GM19324 (cell line): Measurements from ENCODE around the gene ARSA.

Source experiments
- ATAC-seq: cut with Tn5 transposase; IDR thresholded peaks from one replicate; pipeline ENCODE4 v1.9.1; 2021; ENCODE audit warnings: mild to moderate bottlenecking, moderate library complexity; ENCODE audit not compliant: unreplicated experiment, low FRiP score

Gene ARSA

DNA sequence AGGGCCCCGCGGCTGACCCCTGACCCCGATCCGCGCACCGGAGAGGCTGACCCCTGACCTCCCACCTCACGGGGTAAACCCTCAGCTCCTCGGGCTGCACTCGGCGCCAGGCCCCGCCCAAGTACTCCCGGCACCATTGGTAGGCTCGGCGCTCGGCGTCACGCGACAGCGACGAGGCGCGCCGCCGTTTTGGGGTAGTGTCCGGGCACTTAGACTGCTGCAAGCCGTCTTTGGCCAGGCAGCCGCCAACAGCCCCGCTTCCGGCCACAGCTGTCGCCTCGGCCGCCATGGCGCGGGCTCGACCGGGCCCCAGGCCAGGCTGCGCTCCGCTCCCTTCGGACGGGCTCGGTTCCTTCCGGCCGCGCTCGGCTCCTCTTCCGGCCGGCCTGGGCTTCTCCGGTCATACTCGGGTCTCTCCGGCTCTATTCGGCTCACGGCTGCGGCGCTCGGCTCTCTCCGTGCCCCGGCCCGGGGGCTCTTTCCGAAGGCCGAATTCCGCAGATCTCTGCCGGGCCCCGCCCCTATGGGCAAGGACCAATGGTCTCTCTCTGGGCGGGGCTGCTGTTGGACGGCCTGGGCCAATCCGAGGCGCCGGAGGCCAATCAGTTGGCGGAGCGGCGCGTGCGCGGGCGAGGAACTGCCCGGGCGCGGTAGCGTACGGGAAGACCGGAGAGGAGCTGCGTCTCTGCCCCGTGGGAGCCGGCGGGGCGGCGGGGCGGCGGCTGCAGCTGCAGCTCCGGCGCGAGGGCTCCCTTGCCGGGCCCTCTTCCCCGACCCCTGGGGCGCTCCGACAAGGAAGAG, 45.3 kb downstream of the ARSA start, which contains the start of gene CHKB:
Gene CHKB (minus strand): TSS at position 357 of the 801 bp plus-strand sequence. CDS start 68 bp downstream, at position 289.
- ATAC-seq: peak; percentile 94

DNA sequence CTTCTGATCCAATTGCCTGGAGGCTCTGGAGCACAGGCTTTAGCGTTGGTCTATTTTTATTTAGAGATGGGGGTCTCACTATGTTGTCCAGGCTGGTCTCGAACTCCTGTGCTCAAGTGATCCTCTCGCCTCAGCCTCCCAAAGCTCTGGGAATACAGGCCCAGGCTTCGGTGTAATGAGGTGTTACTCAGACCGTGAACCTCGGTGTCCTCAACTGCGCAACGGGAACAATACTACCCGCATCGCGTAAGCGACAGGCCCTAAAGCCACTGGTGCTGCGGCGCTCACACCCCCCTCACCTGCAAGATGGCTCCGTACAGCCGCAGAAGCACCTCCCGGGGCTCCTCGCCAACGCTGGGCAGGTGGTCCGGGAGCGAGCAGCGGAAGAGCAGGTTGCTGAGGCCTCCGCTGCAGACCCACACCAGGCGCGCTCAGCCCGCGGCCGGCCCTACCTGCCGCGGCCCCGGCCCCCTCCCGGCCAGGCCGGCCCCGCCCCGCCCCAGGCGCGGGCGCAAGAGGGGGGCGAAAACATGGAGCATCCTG, 45.9 kb downstream of the ARSA start:
- ATAC-seq: peak; percentile 30

DNA sequence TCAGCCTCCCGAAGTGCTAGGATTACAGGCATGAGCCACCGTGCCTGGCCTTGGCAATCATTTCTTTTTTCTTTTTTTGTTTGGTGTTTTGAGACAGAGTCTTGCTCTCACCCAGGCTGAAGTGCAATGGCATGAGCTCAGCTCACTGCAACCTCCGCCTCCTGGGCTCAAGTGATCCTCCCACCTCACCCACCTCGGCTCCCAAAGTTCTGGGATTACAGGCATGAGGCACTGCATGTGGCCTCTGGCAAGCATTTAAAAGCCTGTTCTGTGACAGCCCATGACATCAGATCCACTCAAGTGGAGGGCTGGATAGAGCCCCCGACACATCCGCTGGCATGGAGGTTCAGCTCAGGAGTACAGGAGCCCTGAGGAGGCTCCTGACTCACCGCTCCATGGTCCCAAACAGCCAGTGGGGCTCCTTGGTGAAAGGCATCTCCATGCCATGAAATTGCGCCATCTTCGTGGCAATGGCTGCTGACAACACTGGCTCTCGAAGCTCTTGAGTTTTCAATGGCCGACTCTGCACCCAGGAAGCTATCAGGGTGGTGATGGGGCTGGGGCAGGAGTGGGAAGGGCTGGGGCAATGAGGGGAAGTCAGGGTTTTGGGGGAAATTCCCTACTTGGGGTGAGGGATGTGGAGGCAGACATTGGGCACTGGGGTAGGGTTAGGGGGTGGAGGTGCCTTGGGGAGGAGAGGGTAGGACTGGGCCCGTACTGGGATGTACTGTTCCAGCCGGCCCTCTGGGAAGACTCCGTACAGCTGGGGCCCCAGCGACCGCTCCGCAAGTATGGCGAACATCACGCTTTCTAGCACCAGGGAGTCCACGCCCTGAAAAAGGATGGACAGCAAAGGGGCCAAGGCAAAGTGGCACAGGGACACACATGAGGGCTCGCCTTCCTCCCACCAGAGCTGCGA, 46.7 kb downstream of the ARSA start:
- ATAC-seq: no peak

DNA sequence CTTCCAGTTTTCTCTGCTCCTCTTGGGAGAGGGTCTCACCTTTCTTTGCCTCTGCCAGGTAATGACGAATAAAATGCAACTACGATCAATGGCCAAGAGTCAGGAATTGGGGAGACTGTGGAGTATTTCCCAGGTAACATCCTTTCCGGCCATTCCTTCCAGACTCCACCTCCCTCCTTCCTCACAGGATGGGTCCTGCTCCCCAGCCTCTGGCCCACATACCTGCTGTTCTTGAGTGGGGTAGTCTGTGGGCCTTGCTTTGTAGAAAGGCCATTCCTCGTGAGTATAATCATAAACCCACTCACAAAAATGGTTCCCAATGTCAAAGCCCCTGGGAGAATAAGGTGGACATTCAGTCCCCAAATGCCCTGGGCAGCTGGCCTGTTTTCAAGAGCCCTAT, 48.2 kb downstream of the ARSA start:
- no peak for ATAC-seq

DNA sequence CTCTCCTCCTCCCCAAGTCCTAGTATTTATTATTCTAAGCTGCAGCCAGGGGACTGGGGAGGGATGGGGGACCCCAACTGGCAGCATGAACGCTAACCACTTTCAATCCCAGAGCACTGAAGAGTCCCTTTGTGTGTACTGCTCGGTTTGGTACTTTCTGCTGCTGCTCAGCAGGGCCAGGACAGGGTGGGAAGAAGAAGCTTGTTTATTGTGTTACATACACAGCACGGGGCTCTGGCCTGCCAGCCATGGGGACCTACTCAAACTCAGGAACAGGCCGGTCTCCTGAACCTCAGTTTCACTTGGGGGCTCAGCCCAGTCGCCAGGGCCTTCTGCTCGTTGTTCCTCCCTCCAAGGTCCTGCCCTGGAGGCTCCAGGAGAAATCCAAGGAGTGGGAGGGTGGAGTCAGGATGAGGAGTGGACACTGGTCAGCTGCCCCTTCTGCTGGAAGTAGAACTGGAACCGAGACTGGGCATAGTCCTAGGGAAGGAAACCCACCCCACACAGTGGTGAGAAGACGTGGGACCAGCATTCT, 49.1 kb downstream of the ARSA start:
- ATAC-seq: no peak

DNA sequence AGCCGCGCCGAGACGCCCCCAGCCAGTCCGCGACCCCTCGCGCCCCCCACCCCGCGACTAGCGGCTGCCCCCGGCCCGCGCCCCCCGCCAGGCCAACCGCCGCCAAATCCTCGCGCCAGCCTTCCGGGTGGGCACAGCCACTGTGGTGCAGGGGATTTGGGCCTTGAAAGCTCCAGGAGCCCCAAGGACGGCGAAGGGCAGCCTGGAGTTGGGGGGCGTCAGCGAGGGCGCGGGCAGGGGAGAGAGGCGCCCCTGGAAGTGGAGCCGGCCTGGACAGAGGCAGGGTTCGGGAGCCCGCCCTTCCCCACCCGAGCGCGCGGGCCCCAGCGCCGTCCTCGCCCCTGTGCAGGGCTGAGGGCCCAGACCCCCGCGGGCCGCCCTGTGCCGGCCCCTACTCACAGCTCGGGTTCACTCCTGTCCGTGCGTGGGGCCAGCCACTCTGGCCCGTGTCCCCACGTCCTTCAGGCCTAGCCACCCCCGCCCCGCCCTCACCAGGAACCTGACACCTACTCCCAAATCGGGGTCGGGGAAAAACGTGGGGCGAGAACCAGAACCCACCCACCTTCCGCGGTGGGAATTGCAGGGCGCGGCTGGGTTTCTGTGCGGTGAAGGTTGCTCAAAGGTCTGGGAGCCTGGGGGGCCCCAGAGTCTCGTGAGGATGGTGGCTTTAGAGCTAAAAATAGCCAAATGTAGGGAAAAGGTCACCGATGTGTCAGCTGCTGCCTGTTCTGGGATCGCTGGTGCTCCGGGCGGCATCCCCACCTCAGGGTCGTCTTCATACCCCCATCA, 49.8 kb downstream of the ARSA start, which contains the start of gene CPT1B:
Gene CPT1B (minus strand): TSS at position 441 of the 789 bp plus-strand sequence. CDS start 512 bp downstream, outside the sequence.
- ATAC-seq: no peak

DNA sequence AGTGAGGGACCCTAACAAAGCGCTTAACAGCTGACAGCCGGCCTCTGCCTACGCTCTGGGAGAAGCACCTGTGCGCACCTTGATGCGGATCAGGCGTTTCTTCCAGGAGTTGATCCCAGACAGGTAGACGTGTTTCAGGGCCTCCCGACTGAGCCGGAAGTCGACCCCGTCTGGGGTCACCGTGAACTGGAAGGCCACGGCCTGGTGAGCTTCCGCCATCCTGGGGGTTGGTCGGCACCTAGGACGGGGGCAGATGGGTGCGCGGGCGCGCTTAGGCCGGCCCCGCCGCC, 50.3 kb downstream of the ARSA start:
- no peak for ATAC-seq

DNA sequence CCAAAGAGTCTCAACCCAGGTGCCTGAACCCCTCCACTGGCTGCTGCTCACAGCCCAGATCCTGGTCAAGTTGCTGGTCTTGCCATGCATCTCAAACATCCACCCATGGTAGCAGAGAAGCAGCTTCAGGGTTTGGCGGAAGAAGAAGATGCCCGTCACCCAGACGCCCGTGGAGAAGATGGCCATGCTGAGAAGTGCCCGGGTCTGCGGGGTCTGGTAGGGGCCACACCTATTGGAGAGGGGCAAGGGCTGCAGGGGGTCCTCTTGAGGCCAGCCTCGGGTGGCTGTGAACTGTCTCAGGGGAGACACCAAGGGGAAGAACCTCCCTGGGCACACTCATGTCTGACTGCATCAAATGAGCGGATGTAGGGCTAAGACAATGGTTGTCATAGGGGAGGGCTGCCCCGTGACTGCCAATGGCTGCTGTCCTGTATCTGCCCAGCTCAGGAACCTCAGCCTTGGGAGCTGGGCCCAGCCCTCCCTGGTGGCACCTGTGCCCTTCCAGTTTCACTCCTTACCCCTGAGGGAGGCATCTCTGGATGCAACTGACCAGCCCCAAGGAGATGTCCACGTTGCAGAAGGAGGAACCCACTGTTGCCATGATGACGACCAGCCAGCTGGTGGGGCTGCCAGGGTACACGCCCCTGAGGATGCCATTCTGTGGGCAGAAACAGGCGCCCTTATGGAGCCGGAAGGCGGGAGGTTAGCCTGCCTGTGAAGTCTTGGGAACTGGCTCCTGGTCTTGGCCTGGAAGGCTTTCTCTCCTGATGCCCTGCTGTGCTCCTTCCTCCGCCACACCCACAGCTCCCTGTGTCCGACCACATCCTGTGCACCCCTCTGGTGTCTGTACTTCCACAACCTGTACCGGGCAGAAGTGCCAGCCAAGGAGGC, 50.9 kb downstream of the ARSA start:
- ATAC-seq: no peak

DNA sequence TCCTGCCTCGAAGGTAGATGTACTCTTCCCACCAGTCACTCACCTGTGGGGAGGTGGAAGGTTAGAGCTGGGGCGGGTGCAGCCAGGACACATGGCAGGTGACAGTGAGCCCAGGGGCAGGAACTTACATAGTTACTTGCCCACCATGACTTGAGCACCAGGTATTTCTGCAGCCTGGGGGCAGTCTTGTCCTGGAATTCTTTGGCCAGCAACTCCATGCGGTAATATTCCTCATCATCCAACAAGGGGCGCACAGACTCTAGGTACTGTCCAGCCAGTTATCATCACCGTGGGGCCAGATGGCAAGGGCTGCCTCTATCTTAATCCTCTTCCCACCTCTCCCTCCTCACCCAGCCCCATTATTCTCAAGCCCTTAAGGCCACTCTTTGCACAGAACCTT, 51.9 kb downstream of the ARSA start:
- ATAC-seq: no peak

DNA sequence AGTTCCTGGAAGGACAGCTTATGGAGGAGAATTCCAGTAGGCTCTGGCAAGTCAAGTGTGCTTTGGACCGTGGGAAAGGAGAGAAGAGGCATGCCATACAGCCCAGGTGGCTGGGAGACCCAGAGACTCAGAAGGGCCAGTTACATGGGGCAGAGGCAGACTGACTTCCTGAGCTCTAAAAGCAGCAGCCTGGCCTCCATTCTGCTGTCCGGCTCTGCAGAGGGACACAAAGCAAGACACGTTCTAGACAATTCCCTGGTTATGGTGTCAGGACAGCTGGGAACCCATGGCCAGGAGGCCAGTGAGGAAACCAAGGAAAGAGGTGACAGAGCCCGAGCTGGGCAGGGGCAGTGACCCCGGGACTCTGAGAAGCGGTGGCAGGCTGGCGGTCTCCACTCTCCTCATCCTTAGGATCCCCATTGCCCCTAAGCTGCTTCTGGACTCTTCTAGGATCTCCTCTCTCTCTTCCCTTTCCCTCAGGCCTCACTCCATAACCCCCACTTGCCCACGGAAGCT, 52.5 kb downstream of the ARSA start:
- no peak for ATAC-seq
